GM12878 (cell line): ENCODE measurements around the gene GNAQ.

ENCODE experiments used
- BRCA1 ChIP-seq: IDR thresholded peaks from 2 replicates; pipeline ENCODE4 v1.6.1; 2011; ENCODE audit warnings: low read depth, low read length, improper control_type of control experiment
- CTCF ChIP-seq, 3 experiments: IDR thresholded peaks in 2 of 3; conservative IDR thresholded peaks in 1 of 3; 2 replicates each; pipeline ENCODE4 v1.5.1; 2011; ENCODE audit warnings: low read depth in 3 of 3, low read length in 3 of 3, mild to moderate bottlenecking in 3 of 3, control low read depth in 2 of 3, moderate library complexity in 2 of 3, inconsistent platforms in 1 of 3, mixed read lengths in 1 of 3; ENCODE audit not compliant: control insufficient read depth in 2 of 3, insufficient read depth in 1 of 3; ENCODE audit errors: extremely low read depth in 1 of 3
- EZH2 ChIP-seq: IDR thresholded peaks from 2 replicates; pipeline ENCODE4 v1.6.1; 2012; ENCODE audit warnings: low read depth, mild to moderate bottlenecking, control low read depth, inconsistent platforms, low read length, borderline replicate concordance; ENCODE audit not compliant: control insufficient read depth
- KAT2A ChIP-seq: conservative IDR thresholded peaks from 2 replicates; pipeline ENCODE4 v1.6.1; 2011; ENCODE audit warnings: low read depth, low read length; ENCODE audit not compliant: control insufficient read depth
- POLR2A ChIP-seq: IDR thresholded peaks from 2 replicates; pipeline ENCODE4 v1.6.1; 2011; ENCODE audit warnings: low read depth, mild to moderate bottlenecking, low read length
- ZSCAN29 ChIP-seq: fragments of 450-650 bp; IDR thresholded peaks from 2 replicates; pipeline ENCODE4 v1.6.1; 2017; ENCODE audit warnings: mild to moderate bottlenecking, moderate library complexity
- TF ChIP-seq, protein P1 (sequence below): IDR thresholded peaks from 2 replicates; pipeline ENCODE4 v1.6.1; 2012; ENCODE audit warnings: improper control_type of control experiment, low read depth, low read length; ENCODE audit not compliant: insufficient replicate concordance

GRCh38 chr9:77802515-77803293 lies 228.9 kb downstream of the GNAQ start:
- TF ChIP-seq BRCA1, result no peak
- no peak for TF ChIP-seq KAT2A
- TF ChIP-seq ZSCAN29, result no peak
- TF ChIP-seq, protein P1, sequence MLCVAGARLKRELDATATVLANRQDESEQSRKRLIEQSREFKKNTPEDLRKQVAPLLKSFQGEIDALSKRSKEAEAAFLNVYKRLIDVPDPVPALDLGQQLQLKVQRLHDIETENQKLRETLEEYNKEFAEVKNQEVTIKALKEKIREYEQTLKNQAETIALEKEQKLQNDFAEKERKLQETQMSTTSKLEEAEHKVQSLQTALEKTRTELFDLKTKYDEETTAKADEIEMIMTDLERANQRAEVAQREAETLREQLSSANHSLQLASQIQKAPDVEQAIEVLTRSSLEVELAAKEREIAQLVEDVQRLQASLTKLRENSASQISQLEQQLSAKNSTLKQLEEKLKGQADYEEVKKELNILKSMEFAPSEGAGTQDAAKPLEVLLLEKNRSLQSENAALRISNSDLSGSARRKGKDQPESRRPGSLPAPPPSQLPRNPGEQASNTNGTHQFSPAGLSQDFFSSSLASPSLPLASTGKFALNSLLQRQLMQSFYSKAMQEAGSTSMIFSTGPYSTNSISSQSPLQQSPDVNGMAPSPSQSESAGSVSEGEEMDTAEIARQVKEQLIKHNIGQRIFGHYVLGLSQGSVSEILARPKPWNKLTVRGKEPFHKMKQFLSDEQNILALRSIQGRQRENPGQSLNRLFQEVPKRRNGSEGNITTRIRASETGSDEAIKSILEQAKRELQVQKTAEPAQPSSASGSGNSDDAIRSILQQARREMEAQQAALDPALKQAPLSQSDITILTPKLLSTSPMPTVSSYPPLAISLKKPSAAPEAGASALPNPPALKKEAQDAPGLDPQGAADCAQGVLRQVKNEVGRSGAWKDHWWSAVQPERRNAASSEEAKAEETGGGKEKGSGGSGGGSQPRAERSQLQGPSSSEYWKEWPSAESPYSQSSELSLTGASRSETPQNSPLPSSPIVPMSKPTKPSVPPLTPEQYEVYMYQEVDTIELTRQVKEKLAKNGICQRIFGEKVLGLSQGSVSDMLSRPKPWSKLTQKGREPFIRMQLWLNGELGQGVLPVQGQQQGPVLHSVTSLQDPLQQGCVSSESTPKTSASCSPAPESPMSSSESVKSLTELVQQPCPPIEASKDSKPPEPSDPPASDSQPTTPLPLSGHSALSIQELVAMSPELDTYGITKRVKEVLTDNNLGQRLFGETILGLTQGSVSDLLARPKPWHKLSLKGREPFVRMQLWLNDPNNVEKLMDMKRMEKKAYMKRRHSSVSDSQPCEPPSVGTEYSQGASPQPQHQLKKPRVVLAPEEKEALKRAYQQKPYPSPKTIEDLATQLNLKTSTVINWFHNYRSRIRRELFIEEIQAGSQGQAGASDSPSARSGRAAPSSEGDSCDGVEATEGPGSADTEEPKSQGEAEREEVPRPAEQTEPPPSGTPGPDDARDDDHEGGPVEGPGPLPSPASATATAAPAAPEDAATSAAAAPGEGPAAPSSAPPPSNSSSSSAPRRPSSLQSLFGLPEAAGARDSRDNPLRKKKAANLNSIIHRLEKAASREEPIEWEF, result no peak
- TF ChIP-seq EZH2, result no peak
- TF ChIP-seq CTCF (IDR thresholded peaks at IDR 0.05 in 2 of 3, conservative IDR thresholded peaks at IDR 0.05 in 1 of 3; ENCODE audit: control insufficient read depth in 2 of 3, extremely low read depth in 1 of 3, insufficient read depth in 1 of 3, low read depth in 3 of 3, low read length in 3 of 3), result no peak
- TF ChIP-seq POLR2A, result no peak
